Measurements from ENCODE around the gene AUTS2.

- TF ChIP-seq CTCF (IDR thresholded peaks at IDR 0.05) (no peak), POLR2AphosphoS5 (IDR thresholded peaks at IDR 0.05) (no peak), POLR2A (IDR thresholded peaks at IDR 0.05) (no peak)
Measured at GRCh38 chr7:70346844-70347462, 748.7 kb downstream of the AUTS2 start.
